ENCODE measurements around the gene PLA2R1.

- TF ChIP-seq CTCF (IDR thresholded peaks at IDR 0.05; ENCODE audit: low read length): no peak
- TF ChIP-seq EZH2 (IDR thresholded peaks at IDR 0.05; ENCODE audit: borderline replicate concordance, low read length): no peak
Observed at GRCh38 chr2:160050147-160050546, 12.3 kb downstream of the PLA2R1 start.
